CD1c-positive myeloid dendritic cell (primary cell): ENCODE data around the gene UBE2I.

Experiments used
- DNase-seq: peaks from one replicate; pipeline ENCODE4 v3.0.0-alpha.2; 2016; ENCODE audit errors: extremely low spot score

Gene UBE2I

DNA sequence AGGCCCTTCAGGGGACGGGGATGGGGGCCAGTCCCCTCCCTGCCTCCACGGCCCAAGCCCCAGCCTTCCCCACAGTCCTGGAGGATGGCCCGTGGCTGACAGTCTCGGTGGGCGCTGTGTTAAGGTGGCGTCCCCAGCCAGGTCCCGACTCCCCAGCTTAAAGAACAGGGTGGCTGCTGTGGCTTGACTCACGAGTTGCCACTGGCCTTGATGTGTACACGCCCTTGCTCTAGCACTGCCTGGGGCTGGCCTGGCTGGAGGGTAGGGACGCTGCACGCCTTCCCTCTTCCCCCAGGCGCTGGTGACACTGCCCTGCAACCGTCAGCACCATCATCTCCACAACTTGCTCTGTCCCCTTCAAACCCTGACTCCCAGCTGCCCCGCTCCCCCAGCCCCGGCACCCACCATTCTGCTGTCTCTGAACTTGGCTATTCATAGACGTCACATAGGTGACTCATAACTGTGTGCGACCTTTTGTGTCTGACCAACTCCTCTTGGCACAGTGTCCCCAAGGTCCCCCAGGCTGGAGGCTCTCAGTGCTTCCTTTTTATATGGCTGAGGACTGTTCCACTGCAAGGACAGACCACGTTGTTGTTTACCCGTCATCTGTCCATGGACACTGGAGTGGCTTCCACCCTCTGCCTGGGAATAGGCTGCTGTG is 48.6 kb downstream of the UBE2I start:
- DNase-seq: no peak

GRCh38 chr16:1361685-1362360 is 52.4 kb downstream of the UBE2I start:
- no peak for DNase-seq

DNA sequence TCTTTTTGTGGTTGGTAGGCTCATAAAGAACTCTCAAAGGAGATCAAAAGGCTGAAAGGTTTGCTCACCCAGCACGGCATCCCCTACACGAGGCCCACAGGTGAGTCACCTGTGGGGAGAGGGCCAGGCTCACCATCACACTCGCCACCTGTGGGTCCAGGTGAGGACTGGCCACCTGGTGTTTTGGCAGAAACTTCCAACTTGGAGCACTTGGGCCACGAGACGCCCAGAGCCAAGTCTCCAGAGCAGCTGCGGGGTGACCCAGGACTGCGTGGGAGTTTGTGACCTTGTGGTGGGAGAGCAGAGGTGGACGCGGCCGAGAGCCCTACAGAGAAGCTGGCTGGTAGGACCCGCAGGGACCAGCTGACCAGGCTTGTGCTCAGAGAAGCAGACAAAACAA is 53.4 kb downstream of the UBE2I start:
- no peak for DNase-seq

GRCh38 chr16:1363501-1364041 is 54.1 kb downstream of the UBE2I start:
- DNase-seq: peak; percentile 57

- DNase-seq: no peak
Measured at GRCh38 chr16:1364510-1364909, 55.1 kb downstream of the UBE2I start.

- DNase-seq: no peak
Measured at GRCh38 chr16:1366060-1366711, 56.8 kb downstream of the UBE2I start.

- no peak for DNase-seq
Measured at GRCh38 chr16:1366712-1367299, 57.4 kb downstream of the UBE2I start.

DNA sequence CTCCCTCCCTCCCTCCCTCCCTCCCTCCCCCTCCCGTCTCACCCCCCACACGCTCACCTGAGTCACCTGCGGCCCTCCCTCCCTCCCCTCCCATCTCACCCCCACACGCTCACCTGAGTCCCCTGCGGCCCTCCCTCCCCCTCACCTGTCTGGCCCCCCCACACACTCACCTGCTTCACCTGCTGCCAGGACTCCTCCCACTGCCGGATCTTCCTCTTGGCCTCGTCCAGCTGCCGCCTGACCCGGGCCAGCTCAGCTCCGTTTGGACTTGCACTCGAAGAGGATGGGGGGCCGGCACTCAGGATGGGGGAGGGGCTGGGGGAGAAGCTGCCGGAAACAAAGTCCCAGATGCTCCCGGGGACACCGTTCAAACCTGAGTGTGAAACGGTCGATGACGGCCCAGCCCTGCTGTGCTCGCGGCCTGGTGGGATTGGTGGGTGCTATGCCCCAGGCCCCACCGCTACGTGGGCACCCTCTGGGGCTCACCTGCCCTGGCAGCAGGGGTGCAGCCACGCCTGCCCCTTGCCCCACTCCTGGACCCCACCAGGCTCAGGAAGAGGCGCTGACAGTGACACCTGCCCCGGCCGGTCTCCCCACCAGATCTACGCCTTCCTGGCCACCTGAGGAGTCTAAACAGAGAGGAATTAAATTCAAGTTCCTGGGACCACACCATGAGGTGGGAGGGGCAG is 58.2 kb downstream of the UBE2I start:
- DNase-seq: no peak

DNA sequence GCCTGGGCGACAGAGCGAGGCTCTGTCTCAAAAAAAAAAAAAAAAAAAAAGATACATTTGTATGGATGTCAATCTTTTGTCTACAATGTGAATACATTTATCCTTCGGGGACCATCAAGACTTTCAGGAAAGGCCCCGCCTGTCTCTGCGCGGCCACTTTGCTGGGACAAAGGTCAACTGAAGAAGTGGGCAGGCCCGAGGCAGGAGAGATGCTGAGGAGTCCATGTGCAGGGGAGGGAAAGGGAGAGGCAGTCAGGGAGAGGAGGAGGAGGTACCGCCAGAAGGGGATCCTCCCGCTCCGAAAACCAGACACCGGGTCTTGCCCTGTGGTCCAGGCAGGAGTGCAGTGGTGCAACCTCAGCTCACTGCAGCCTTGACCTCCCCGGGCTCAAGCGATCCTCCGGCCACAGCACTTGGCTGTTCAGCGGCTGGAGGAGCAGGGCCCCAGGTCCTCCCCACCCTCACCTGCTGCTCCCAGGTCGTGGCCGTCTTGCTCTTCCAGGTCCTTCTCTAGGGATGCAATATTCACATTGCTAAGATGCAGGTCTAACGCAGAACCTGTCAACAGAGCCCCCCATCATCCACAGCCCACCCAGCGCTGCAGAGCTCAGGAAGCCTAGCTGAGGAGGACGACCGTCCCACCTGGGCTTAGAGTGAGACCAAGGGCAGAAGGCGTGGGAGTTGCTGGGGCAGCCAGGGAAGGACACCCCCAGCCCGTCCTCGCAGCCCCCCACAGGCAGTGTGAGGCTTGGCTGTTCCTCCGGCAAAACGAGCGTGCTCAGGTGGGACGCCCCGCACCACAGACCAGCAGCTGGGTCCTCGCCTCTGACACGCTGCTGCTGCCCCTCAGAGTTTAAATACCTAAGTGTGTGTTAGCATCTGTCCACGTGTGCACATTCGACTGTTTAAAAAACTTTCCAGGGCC is 61.9 kb downstream of the UBE2I start:
- DNase-seq: no peak

DNA sequence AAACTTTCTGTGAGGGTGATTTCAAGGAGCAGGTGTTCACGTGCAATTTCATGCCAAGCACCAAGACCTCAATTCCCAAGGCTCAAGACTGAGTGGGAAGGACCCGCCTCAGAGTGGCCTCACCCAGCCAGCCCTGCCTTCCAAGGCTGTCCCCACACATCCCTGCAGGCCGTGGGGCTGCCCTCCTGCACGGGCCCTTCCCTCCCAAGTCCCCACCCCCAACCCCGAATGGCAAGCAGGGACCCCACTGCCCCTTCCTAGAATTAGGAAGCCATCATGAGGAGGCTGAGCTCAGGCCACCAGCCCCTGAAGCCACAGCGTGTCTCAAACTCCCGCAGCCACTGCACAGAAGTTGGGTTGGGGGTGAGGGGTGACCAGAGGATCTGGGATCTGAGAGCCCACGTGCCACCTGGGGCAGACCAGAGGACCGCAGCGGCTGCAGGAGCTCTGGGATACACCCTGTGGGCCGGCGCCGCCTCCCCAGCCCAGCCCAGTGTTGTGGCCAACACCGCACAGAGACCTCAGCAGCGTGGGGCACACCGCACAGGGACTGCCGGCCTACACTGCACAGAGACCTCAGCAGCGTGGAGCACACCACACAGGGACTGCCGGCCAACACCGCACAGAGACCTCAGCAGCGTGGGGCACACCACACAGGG is 63.0 kb downstream of the UBE2I start:
- no peak for DNase-seq

GRCh38 chr16:1374418-1375297 is 65.2 kb downstream of the UBE2I start:
- DNase-seq: no peak

- no peak for DNase-seq
Measured at GRCh38 chr16:1375298-1375640, 65.8 kb downstream of the UBE2I start.

DNA sequence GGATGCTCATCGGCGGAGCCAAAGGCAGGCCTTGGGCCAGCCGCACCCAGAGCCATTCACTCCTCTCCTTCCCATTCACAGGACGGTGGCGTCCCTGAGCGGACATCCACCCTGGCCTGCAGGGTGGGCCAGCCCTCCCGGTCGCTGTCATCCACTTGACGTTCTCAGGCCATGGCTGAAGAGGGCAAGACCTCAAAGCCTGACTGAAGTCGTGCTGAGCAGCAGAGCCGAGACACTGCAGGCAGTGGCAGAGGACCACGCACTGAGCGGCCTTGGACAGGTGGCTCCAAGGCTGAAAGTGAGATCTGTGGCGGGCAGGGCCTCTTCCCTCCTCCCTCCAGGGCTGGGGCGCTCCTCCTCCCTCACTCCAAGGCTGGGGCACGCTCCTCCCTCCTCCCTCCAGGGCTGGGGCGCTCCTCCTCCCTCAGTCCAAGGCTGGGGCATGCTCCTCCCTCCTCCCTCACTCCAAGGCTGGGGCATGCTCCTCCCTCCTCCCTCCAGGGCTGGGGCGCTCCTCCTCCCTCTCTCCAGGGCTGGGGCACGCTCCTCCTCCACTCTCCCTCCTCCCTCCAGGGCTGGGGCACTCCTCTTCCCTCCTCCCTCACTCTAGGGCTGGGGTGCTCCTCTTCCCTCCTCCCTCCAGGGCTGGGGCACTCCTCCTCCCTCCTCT is 66.4 kb downstream of the UBE2I start:
- no peak for DNase-seq
